ENCODE results near the gene PHACTR2.
"Not testable (repeated sequence)": the region's sequence is repeated elsewhere in the genome, so short reads cannot be mapped to it uniquely, and the experiment has no call there.

Gene PHACTR2

DNA sequence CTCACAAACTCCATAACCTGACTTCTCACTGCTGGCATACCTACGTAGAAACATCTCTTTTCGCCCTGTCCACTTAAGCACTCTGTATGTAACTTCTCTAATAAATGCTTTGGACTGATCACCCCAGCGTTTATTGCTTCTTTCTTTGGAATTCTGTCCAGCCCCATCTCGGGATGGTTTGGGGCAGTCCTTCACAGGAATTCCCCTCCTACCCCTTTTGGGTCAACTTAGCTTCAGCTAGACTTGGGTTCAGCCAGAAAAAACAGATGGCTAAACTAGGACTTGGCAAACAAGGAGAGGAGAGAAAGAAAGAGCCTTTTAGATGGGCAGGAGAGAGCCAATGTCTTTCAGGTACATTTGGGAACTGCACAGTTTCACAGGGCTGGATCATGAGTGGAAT lies 161.4 kb downstream of the PHACTR2 start:
- no peak overlapping the region for H3K9ac ChIP-seq (ENCODE audit: low read length)
- peaks cover 5% of the 10 kb centered on the region for H3K4me1 ChIP-seq (ENCODE audit: insufficient read depth, low read length)
- H3K9me3 ChIP-seq (ENCODE audit: low read length) = no peaks in the 10 kb centered on the region
- no peaks in the 10 kb centered on the region for H3K36me3 ChIP-seq (ENCODE audit: insufficient read depth, low read length)
- H3K4me3 ChIP-seq (ENCODE audit: low read depth in 1 of 2, low read length in 2 of 2) = no peak overlapping the region
- no peaks in the 10 kb centered on the region for H3K27me3 ChIP-seq (ENCODE audit: control insufficient read depth in 1 of 2, insufficient read depth in 2 of 2, low read length in 2 of 2)
- H3K27ac ChIP-seq (ENCODE audit: low read depth, low read length) = no peak overlapping the region

DNA sequence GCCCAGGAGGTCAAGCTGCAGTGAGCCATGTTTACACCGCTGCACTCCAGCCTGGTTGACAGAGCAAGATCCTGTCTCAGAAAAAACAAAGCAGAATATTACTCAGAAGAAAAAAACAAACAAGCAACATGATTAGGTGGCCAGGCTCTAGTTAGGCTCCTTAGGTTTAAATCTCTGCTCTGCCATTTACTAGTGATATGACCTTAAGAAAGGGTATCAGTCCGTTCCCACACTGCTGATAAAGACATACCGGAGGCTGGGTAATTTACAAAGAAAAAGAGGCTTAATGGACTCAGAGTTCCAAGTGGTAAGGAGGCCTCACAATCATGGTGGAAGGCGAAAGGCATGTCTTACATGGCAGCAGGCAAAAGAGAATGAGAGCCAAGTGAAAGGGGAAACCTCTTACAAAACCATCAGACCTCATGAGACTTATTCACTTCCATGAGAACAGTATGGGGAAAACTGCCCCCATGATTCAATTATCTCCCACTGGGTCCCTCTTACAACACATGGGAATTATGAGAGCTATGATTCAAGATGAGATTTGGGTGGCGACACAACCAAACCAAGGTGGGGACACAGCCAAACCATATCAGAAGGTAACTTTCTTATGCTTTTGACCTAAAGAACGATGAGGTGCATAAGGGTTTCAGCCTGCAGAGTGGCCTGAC lies 163.0 kb downstream of the PHACTR2 start:
- H3K27ac ChIP-seq (ENCODE audit: low read depth, low read length) = no peak overlapping the region
- no peak overlapping the region for H3K4me3 ChIP-seq (ENCODE audit: low read depth in 1 of 2, low read length in 2 of 2)
- peaks cover 7% of the 10 kb centered on the region for H3K4me1 ChIP-seq (ENCODE audit: insufficient read depth, low read length)
- H3K9ac ChIP-seq (ENCODE audit: low read length) = no peak overlapping the region
- no peaks in the 10 kb centered on the region for H3K27me3 ChIP-seq (ENCODE audit: control insufficient read depth in 1 of 2, insufficient read depth in 2 of 2, low read length in 2 of 2)
- H3K9me3 ChIP-seq (ENCODE audit: low read length) = no peaks in the 10 kb centered on the region
- H3K36me3 ChIP-seq (ENCODE audit: insufficient read depth, low read length) = peaks cover 10% of the 10 kb centered on the region

DNA sequence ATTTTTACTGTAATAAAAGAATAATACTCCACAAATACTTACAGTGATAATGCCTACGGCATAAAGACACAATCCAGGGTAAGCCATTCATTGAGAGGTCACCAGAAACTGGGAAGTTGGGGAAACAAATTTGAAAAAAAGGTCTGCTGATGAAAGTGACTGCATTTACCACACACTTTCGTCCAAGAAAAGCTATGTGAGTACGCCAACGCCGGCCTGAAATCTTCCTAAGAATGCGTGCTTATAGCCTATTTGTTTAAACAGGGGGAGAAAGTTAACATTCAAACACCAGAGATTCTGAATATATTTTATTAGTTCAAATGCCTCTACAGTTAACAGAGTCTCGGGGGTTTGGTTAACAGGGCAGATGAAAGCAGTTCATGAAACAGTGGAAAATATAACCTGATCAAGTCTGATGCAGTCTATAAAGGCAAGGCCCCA lies 164.7 kb downstream of the PHACTR2 start:
- H3K36me3 ChIP-seq (ENCODE audit: insufficient read depth, low read length) = peaks cover 25% of the 10 kb centered on the region
- H3K4me3 ChIP-seq (ENCODE audit: low read depth in 1 of 2, low read length in 2 of 2) = peak overlapping the region; percentile 94 to 97
- peak overlapping the region; percentile 99 for H3K9ac ChIP-seq (ENCODE audit: low read length)
- H3K4me1 ChIP-seq (ENCODE audit: insufficient read depth, low read length) = peaks cover 7% of the 10 kb centered on the region
- H3K9me3 ChIP-seq (ENCODE audit: low read length) = no peaks in the 10 kb centered on the region
- H3K27me3 ChIP-seq (ENCODE audit: control insufficient read depth in 1 of 2, insufficient read depth in 2 of 2, low read length in 2 of 2) = no peaks in the 10 kb centered on the region
- H3K27ac ChIP-seq (ENCODE audit: low read depth, low read length) = peak overlapping the region; percentile 97

DNA sequence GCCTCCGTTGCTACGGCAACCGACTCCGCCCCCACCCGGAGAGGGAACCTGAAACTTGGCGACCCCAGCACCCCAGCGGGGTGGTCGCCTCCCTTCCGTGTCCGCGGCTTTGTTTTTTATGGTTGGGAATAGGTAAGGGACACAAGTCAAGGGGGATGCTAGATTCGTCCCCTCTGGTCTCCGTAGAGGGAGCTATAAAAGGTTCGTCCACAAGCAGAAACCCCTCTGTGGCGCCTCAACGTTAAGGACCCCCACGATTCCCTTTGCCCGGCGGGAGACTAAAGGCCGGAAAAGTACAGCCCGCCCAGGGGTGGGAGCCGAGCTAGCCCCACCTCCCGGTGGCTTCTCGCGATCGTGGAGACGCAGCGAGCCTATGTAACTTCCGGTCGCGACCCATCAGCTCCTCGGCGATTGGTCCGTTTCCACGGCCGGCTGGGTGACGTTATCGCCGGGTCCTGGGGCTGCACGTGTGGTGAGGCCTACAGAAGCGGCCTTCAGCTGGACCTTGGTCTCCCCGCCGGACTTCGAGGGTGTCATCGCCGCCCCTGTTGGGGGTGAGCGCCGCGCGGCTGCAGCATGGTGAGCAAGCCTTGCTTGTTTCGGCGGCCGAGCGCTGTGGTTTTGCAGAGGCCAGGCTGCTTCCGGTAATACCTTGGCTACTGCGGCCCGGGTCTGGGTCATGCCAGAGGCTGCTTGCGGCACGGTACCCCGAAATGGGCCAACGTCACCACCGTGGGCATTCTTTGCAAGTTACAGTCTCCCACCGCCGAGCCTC lies 165.3 kb downstream of the PHACTR2 start, which contains the start of gene LTV1:
Gene LTV1 (plus strand): TSS at position 437 of the 775 bp plus-strand sequence. CDS start 140 bp downstream, at position 577.
- peak within 1 kb of the TSS; percentile 94 to 97 for H3K4me3 ChIP-seq (ENCODE audit: low read depth in 1 of 2, low read length in 2 of 2)
- peaks cover 7% of the 10 kb centered on the region for H3K4me1 ChIP-seq (ENCODE audit: insufficient read depth, low read length)
- H3K27ac ChIP-seq (ENCODE audit: low read depth, low read length) = peak within 1 kb of the TSS; percentile 97
- no peaks in the 10 kb centered on the region for H3K27me3 ChIP-seq (ENCODE audit: control insufficient read depth in 1 of 2, insufficient read depth in 2 of 2, low read length in 2 of 2)
- H3K9me3 ChIP-seq (ENCODE audit: low read length) = no peaks in the 10 kb centered on the region
- peaks cover 30% of the 10 kb centered on the region for H3K36me3 ChIP-seq (ENCODE audit: insufficient read depth, low read length)
- H3K9ac ChIP-seq (ENCODE audit: low read length) = peak within 1 kb of the TSS; percentile 99

DNA sequence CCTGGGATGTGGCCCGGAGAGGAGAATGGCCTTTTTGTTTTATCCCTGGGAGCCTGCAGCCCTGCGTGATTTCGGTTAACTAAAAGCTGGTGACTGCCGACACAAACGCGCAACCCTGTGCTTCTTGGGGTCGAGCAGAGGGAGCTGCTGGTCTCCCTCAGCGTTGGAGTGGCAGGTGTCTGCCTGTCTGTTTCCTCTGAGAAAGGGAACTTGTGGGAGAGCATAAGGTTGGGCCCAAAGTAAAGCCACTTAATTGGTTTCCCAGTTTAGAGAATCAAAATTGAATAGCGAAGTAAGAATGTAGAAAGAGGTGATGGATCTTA lies 165.9 kb downstream of the PHACTR2 start:
- Histone ChIP-seq H3K9ac (ENCODE audit: low read length) (peak overlapping the region; percentile 99), H3K36me3 (ENCODE audit: insufficient read depth, low read length) (peaks cover 35% of the 10 kb centered on the region), H3K4me1 (ENCODE audit: insufficient read depth, low read length) (peaks cover 7% of the 10 kb centered on the region), H3K9me3 (ENCODE audit: low read length) (no peaks in the 10 kb centered on the region), H3K27ac (ENCODE audit: low read depth, low read length) (peak overlapping the region; percentile 97), H3K4me3 (ENCODE audit: low read depth in 1 of 2, low read length in 2 of 2) (peak overlapping the region; percentile 94 to 97), H3K27me3 (ENCODE audit: control insufficient read depth in 1 of 2, insufficient read depth in 2 of 2, low read length in 2 of 2) (no peaks in the 10 kb centered on the region)

DNA sequence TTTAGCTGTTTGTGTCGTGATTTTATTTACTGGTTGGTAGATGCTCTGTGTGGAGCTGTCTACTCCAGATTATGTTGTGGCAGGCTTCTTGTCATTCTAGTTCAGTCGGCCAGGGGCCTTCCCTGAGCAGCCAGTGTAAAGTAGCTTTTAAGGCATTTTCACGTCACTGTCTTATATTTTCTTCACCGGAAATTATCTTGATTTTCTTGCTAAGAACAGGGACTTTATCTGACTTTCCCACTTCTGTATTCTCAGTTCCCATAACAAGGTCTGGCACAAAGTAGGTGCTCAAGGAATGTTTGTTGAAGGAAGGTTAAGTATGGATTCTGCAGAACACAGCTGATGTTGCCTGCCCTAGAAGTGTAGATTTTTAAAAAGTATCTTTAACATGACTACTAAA lies 166.2 kb downstream of the PHACTR2 start:
- Histone ChIP-seq H3K9me3 (ENCODE audit: low read length) (no peaks in the 10 kb centered on the region), H3K36me3 (ENCODE audit: insufficient read depth, low read length) (peaks cover 39% of the 10 kb centered on the region), H3K4me3 (ENCODE audit: low read depth in 1 of 2, low read length in 2 of 2) (peak overlapping the region; percentile 94 to 97), H3K27ac (ENCODE audit: low read depth, low read length) (peak overlapping the region; percentile 97), H3K4me1 (ENCODE audit: insufficient read depth, low read length) (peaks cover 7% of the 10 kb centered on the region), H3K27me3 (ENCODE audit: control insufficient read depth in 1 of 2, insufficient read depth in 2 of 2, low read length in 2 of 2) (no peaks in the 10 kb centered on the region), H3K9ac (ENCODE audit: low read length) (peak overlapping the region; percentile 99)

DNA sequence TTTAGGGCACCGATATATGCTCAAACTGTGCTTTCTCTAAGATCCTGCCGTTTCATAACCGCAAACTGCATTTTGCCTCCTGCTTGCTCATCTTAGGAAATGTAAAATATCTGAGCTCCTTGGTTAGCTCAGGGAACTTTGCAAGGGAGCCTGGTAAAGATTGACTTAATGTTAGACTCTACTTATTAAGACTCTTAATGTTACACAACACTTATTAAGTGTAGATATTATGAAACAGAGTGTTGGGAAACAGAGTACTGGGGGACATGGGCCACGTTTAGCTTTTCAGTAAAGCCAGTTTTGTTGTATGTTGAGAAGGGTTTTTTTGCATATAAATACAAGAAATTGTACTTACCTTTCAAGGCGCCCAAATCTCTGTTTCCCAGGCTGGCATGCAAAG lies 167.3 kb downstream of the PHACTR2 start:
- Histone ChIP-seq H3K36me3 (ENCODE audit: insufficient read depth, low read length) (peaks cover 49% of the 10 kb centered on the region), H3K9ac (ENCODE audit: low read length) (no peak overlapping the region), H3K27ac (ENCODE audit: low read depth, low read length) (no peak overlapping the region), H3K4me1 (ENCODE audit: insufficient read depth, low read length) (peaks cover 7% of the 10 kb centered on the region), H3K4me3 (ENCODE audit: low read depth in 1 of 2, low read length in 2 of 2) (no peak overlapping the region), H3K9me3 (ENCODE audit: low read length) (no peaks in the 10 kb centered on the region), H3K27me3 (ENCODE audit: control insufficient read depth in 1 of 2, insufficient read depth in 2 of 2, low read length in 2 of 2) (no peaks in the 10 kb centered on the region)

DNA sequence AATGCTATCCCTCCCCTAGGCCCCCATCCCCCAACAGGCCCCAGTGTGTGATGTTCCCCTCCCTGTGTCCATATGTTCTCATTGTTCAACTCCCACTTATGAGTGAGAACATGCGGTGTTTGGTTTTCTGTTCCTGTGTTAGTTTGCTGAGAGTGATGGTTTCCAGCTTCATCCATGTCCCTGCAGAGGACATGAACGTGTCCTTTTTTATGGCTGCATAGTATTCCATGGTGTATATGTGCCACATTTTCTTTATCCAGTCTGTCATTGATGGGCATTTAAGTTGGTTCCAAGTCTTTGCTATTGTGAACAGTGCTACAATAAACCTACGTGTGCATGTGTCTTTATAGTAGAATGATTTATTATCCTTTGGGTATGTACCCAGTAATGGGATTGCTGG lies 173.9 kb downstream of the PHACTR2 start:
- H3K27me3 ChIP-seq (ENCODE audit: control insufficient read depth in 1 of 2, insufficient read depth in 2 of 2, low read length in 2 of 2); H3K4me3 ChIP-seq (ENCODE audit: low read depth in 1 of 2, low read length in 2 of 2); H3K9ac ChIP-seq (ENCODE audit: low read length); H3K9me3 ChIP-seq (ENCODE audit: low read length); H3K4me1 ChIP-seq (ENCODE audit: insufficient read depth, low read length); H3K27ac ChIP-seq (ENCODE audit: low read depth, low read length): not testable (repeated sequence)
- peaks cover 47% of the 10 kb centered on the region for H3K36me3 ChIP-seq (ENCODE audit: insufficient read depth, low read length)

DNA sequence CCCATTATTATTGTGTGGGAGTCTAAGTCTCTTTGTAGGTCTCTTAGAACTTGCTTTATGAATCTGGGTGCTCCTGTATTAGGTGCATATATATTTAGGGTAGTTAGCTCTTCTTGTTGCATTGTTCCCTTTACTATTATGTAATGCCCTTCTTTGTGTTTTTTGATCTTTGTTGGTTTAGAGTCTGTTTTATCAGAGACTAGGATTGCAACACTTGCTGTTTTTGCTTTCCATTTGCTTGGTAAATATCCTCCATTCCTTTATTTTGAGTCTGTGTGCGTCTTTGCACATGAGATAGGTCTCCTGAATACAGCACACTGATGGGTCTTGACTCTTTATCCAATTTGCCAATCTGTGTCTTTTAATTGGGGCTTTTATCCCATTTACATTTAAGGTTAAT lies 177.3 kb downstream of the PHACTR2 start:
- not testable (repeated sequence) for H3K9ac ChIP-seq (ENCODE audit: low read length); H3K4me1 ChIP-seq (ENCODE audit: insufficient read depth, low read length); H3K4me3 ChIP-seq (ENCODE audit: low read depth in 1 of 2, low read length in 2 of 2); H3K27me3 ChIP-seq (ENCODE audit: control insufficient read depth in 1 of 2, insufficient read depth in 2 of 2, low read length in 2 of 2); H3K9me3 ChIP-seq (ENCODE audit: low read length); H3K27ac ChIP-seq (ENCODE audit: low read depth, low read length)
- H3K36me3 ChIP-seq (ENCODE audit: insufficient read depth, low read length) = peaks cover 51% of the 10 kb centered on the region

DNA sequence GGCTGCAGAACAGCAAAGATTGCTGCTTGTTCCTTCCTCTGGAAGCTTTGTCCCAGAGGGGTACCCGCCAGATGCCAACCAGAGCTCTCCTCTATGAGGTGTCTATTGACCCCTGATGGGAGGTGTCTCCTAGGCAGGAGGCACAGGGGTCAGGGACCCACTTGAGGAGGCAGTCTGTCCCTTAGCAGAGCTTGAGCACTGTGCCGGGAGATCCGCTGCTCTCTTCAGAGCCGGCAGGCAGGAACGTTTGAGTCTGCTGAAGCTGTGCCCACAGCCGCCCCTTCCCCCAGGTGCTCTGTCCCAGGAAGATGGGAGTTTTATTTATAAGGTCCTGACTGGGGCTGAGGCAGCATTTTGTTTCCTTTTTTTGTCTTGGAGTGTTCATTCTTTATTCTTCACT lies 179.0 kb downstream of the PHACTR2 start:
- H3K9ac ChIP-seq (ENCODE audit: low read length); H3K9me3 ChIP-seq (ENCODE audit: low read length); H3K27ac ChIP-seq (ENCODE audit: low read depth, low read length); H3K4me1 ChIP-seq (ENCODE audit: insufficient read depth, low read length); H3K4me3 ChIP-seq (ENCODE audit: low read depth in 1 of 2, low read length in 2 of 2); H3K27me3 ChIP-seq (ENCODE audit: control insufficient read depth in 1 of 2, insufficient read depth in 2 of 2, low read length in 2 of 2): not testable (repeated sequence)
- peaks cover 48% of the 10 kb centered on the region for H3K36me3 ChIP-seq (ENCODE audit: insufficient read depth, low read length)

DNA sequence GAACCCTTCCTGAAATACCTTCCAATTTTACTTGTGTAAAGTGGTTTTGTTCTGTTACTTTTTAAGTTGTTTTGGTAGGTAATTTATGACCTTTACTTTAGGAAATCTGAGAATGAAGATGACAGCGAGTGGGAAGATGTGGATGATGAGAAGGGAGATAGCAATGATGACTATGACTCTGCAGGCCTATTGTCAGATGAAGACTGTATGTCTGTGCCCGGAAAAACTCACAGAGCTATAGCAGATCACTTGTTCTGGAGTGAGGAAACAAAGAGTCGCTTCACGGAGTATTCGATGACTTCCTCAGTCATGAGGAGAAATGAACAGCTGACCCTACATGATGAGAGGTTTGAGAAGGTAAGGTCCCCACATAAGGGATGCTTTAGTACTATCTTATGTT lies 179.9 kb downstream of the PHACTR2 start:
- Histone ChIP-seq H3K4me1 (ENCODE audit: insufficient read depth, low read length) (no peaks in the 10 kb centered on the region), H3K9ac (ENCODE audit: low read length) (no peak overlapping the region), H3K36me3 (ENCODE audit: insufficient read depth, low read length) (peaks cover 52% of the 10 kb centered on the region)

More for the DNA sequence above, 179.9 kb downstream of the PHACTR2 start:
- H3K27me3 ChIP-seq (ENCODE audit: control insufficient read depth in 1 of 2, insufficient read depth in 2 of 2, low read length in 2 of 2) = no peaks in the 10 kb centered on the region
- no peaks in the 10 kb centered on the region for H3K9me3 ChIP-seq (ENCODE audit: low read length)
- H3K4me3 ChIP-seq (ENCODE audit: low read depth in 1 of 2, low read length in 2 of 2) = no peak overlapping the region
- H3K27ac ChIP-seq (ENCODE audit: low read depth, low read length) = no peak overlapping the region
